ENCODE data around the gene SP2. TPM values are rescaled to one million over a fixed set of nuclear protein-coding genes. Genes with fewer than 3 reads are reported as not detected.

Gene SP2
- total RNA-seq, 2 donors from 2014 or later = 18.1 to 21.6 TPM

- Histone ChIP-seq H3K9ac (ENCODE audit: low read depth in 2 of 2, low read length in 2 of 2) (no peak overlapping the region), H3K27ac (no peak overlapping the region), H3K9me3 (no peaks in the 10 kb centered on the region), H3K27me3 (no peaks in the 10 kb centered on the region), H3K4me3 (no peak overlapping the region), H3K36me3 (no peaks in the 10 kb centered on the region), H3K4me1 (peaks cover 4% of the 10 kb centered on the region)
- no peak for DNase-seq
- TF ChIP-seq, protein P1, sequence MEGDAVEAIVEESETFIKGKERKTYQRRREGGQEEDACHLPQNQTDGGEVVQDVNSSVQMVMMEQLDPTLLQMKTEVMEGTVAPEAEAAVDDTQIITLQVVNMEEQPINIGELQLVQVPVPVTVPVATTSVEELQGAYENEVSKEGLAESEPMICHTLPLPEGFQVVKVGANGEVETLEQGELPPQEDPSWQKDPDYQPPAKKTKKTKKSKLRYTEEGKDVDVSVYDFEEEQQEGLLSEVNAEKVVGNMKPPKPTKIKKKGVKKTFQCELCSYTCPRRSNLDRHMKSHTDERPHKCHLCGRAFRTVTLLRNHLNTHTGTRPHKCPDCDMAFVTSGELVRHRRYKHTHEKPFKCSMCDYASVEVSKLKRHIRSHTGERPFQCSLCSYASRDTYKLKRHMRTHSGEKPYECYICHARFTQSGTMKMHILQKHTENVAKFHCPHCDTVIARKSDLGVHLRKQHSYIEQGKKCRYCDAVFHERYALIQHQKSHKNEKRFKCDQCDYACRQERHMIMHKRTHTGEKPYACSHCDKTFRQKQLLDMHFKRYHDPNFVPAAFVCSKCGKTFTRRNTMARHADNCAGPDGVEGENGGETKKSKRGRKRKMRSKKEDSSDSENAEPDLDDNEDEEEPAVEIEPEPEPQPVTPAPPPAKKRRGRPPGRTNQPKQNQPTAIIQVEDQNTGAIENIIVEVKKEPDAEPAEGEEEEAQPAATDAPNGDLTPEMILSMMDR (IDR thresholded peaks at IDR 0.05) = no peak
- intact Hi-C loops (cut with DNase I) = loop anchor here (2.0 kb wide), 1 partner anchor 20 kb away; no protein-coding TSS in a partner anchor
Observed at GRCh38 chr17:47968836-47969235, 72.8 kb downstream of the SP2 start.

GRCh38 chr17:47969930-47970724 lies 74.1 kb downstream of the SP2 start:
- peak overlapping the region; percentile 56 to 72 for H3K9ac ChIP-seq (ENCODE audit: low read depth in 2 of 2, low read length in 2 of 2)
- TF ChIP-seq, protein P1 (IDR thresholded peaks at IDR 0.05) = no peak
- intact Hi-C loops (cut with DNase I) = loop anchor here (2.0 to 10.0 kb wide), 2 partner anchors 21 to 125 kb away; partner anchors contain the start of gene SCRN2
- H3K4me1 ChIP-seq = peaks cover 4% of the 10 kb centered on the region
- no peak for DNase-seq
- H3K4me3 ChIP-seq = peak overlapping the region; percentile 20
- H3K27me3 ChIP-seq = no peaks in the 10 kb centered on the region
- H3K27ac ChIP-seq = no peak overlapping the region
- H3K36me3 ChIP-seq = peaks cover 12% of the 10 kb centered on the region
- no peaks in the 10 kb centered on the region for H3K9me3 ChIP-seq

GRCh38 chr17:47970725-47971499 lies 74.9 kb downstream of the SP2 start, which contains the start of gene CDK5RAP3:
Gene CDK5RAP3 (plus strand): TSS chr17:47971113. CDS start chr17:47971147, 34 bp downstream.
- peak within 1 kb of the TSS; percentile 76 to 91 for H3K9ac ChIP-seq (ENCODE audit: low read depth in 2 of 2, low read length in 2 of 2)
- H3K27ac ChIP-seq = peak within 1 kb of the TSS; percentile 62
- H3K9me3 ChIP-seq = no peaks in the 10 kb centered on the region
- H3K4me1 ChIP-seq = peaks cover 4% of the 10 kb centered on the region
- no peaks in the 10 kb centered on the region for H3K27me3 ChIP-seq
- peak; percentile 100 for DNase-seq
- H3K36me3 ChIP-seq = peaks cover 12% of the 10 kb centered on the region
- H3K4me3 ChIP-seq = peak within 1 kb of the TSS; percentile 72
- intact Hi-C loops (cut with DNase I) = loop anchor here (10.0 kb wide), 1 partner anchor 126 kb away; the partner anchor contains the start of gene SCRN2
- TF ChIP-seq, protein P1 (IDR thresholded peaks at IDR 0.05) = peak; percentile 97

DNA sequence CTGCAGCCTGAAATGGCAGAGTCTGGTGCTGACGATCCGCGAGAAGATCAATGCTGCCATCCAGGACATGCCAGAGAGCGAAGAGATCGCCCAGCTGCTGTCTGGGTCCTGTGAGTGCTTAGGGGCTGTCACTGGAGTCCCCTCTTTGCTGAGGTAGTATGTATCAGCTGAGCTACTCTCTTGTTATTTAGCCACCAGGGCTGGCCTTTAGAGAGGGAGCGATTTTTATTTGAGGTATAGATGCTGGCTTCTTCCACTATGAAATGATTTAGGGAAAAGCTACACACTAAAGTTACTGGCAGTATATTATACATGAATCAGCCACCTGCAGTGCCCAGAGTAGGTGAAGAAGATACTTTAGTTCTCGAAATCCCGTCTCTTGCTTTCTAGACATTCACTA lies 77.5 kb downstream of the SP2 start:
- Histone ChIP-seq H3K9ac (ENCODE audit: low read depth in 2 of 2, low read length in 2 of 2) (no peak overlapping the region), H3K4me3 (no peak overlapping the region), H3K4me1 (no peaks in the 10 kb centered on the region), H3K27ac (no peak overlapping the region), H3K27me3 (no peaks in the 10 kb centered on the region), H3K9me3 (no peaks in the 10 kb centered on the region), H3K36me3 (peaks cover 12% of the 10 kb centered on the region)
- TF ChIP-seq, protein P1 (IDR thresholded peaks at IDR 0.05) = no peak
- DNase-seq = no peak
- intact Hi-C loops (cut with DNase I) = loop anchor here (2.0 to 10.0 kb wide), 2 partner anchors 75 to 129 kb away; partner anchors contain the start of gene SCRN2

DNA sequence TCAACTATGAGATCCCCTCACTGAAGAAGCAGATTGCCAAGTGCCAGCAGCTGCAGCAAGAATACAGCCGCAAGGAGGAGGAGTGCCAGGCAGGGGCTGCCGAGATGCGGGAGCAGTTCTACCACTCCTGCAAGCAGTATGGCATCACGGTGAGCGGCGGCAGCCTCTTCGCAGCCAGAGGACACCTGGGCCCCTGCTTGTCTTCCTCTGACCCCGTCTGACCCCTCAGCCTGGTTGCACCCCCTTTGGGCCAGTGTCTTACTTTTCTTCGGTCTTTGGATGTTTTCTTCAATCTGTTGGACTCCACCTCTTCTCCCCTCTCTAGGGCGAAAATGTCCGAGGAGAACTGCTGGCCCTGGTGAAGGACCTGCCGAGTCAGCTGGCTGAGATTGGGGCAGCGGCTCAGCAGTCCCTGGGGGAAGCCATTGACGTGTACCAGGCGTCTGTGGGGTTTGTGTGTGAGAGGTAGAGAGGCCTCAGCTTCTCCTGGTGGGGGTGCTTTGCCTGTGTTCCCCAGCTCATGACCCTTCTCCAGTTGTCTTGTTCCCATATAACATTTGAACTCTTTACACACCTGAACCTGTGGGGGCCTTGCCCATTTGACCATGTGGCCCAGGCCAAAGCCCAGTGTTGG lies 79.3 kb downstream of the SP2 start:
- no peak for DNase-seq
- no peaks in the 10 kb centered on the region for H3K27me3 ChIP-seq
- no peak overlapping the region for H3K4me3 ChIP-seq
- H3K36me3 ChIP-seq = peaks cover 20% of the 10 kb centered on the region
- H3K27ac ChIP-seq = no peak overlapping the region
- intact Hi-C loops (cut with DNase I) = loop anchor here (10.0 kb wide), 1 partner anchor 131 kb away; the partner anchor contains the start of gene SCRN2
- H3K4me1 ChIP-seq = no peaks in the 10 kb centered on the region
- TF ChIP-seq, protein P1 (IDR thresholded peaks at IDR 0.05) = no peak
- H3K9ac ChIP-seq (ENCODE audit: low read depth in 2 of 2, low read length in 2 of 2) = no peak overlapping the region
- no peaks in the 10 kb centered on the region for H3K9me3 ChIP-seq
